ENCODE results near the gene TSC2.

- TF ChIP-seq CTCF (conservative IDR thresholded peaks at IDR 0.05) (no peak; the same call in 1 of the 2 replicates), ZFX (IDR thresholded peaks at IDR 0.05) (no peak; the same call in 1 of the 2 replicates)
Observed at GRCh38 chr16:2009791-2010510, 37.8 kb upstream of the TSC2 start, which contains the start of gene ZNF598.
